RWPE2 (cell line): ENCODE data around the gene ZMYND15.

ENCODE experiments used
- ATAC-seq: fragments of 200-7000 bp; cut with Tn5 transposase; 3 replicates; pipeline ENCODE4 v1.9.1; 2021; ENCODE audit warnings: low read depth
- DNase-seq: peaks from one replicate; pipeline ENCODE4 v3.0.0-alpha.2; 2020; ENCODE audit warnings: low spot score
- H3K27ac ChIP-seq: fragments of 450-650 bp; 2 replicates; pipeline ENCODE4 v1.5.1; 2017; ENCODE audit warnings: mild to moderate bottlenecking; ENCODE audit not compliant: poor library complexity, severe bottlenecking
- H3K27me3 ChIP-seq: fragments of 250-450 bp; sonication (Bioruptor Pico); 2 replicates; pipeline ENCODE4 v1.5.1; 2021; ENCODE audit warnings: mild to moderate bottlenecking, moderate library complexity; ENCODE audit not compliant: insufficient read depth, poor library complexity, severe bottlenecking
- H3K36me3 ChIP-seq: fragments of 250-450 bp; sonication (Bioruptor Pico); 2 replicates; pipeline ENCODE4 v1.5.1; 2020; ENCODE audit warnings: low read depth, mild to moderate bottlenecking, moderate library complexity
- H3K4me1 ChIP-seq: fragments of 250-450 bp; sonication (Bioruptor Pico); 2 replicates; pipeline ENCODE4 v1.5.1; 2021; ENCODE audit warnings: mild to moderate bottlenecking, moderate library complexity; ENCODE audit not compliant: insufficient read depth, poor library complexity, severe bottlenecking
- H3K4me3 ChIP-seq: fragments of 250-450 bp; sonication (Bioruptor Pico); 2 replicates; pipeline ENCODE4 v1.5.1; 2021; ENCODE audit warnings: mild to moderate bottlenecking, moderate library complexity; ENCODE audit not compliant: severe bottlenecking
- H3K9me3 ChIP-seq: fragments of 250-450 bp; sonication (Bioruptor Pico); 2 replicates; pipeline ENCODE4 v1.5.1; 2021; ENCODE audit warnings: mild to moderate bottlenecking, moderate library complexity; ENCODE audit not compliant: severe bottlenecking
- TF ChIP-seq, protein P1 (sequence below): fragments of 450-650 bp; IDR thresholded peaks from one replicate; pipeline ENCODE4 v1.5.1; 2017; ENCODE audit warnings: mild to moderate bottlenecking, moderate library complexity; ENCODE audit not compliant: poor library complexity, severe bottlenecking

The ZMYND15 gene

DNA sequence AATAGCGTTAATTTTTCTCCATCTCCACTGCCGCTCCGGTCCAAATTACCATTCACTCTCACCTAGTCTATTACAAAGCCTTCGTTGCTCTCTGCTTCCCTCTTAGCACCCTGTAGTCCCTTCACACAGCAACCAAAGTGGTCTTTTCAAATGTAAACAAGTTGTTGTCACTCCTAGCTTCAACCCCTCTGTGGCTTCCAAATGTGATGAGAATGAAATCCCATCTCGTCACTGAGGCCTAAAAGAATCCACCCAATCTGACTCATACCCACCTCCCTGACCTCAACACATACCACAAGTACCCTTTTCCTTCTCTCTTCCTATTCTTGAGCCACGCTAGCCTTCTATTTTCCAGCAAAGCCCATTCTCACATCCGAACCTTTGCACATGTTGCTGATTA is 33.5 kb upstream of the ZMYND15 start:
- TF ChIP-seq, protein P1, sequence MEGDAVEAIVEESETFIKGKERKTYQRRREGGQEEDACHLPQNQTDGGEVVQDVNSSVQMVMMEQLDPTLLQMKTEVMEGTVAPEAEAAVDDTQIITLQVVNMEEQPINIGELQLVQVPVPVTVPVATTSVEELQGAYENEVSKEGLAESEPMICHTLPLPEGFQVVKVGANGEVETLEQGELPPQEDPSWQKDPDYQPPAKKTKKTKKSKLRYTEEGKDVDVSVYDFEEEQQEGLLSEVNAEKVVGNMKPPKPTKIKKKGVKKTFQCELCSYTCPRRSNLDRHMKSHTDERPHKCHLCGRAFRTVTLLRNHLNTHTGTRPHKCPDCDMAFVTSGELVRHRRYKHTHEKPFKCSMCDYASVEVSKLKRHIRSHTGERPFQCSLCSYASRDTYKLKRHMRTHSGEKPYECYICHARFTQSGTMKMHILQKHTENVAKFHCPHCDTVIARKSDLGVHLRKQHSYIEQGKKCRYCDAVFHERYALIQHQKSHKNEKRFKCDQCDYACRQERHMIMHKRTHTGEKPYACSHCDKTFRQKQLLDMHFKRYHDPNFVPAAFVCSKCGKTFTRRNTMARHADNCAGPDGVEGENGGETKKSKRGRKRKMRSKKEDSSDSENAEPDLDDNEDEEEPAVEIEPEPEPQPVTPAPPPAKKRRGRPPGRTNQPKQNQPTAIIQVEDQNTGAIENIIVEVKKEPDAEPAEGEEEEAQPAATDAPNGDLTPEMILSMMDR = no peak
- H3K4me1 ChIP-seq = peaks cover 6% of the 10 kb centered on the region
- no peak for DNase-seq
- H3K36me3 ChIP-seq = peaks cover 6% of the 10 kb centered on the region; the same call in 1 of the 2 replicates
- no peak for ATAC-seq
- no peak overlapping the region for H3K27ac ChIP-seq
- H3K9me3 ChIP-seq = no peaks in the 10 kb centered on the region
- no peaks in the 10 kb centered on the region for H3K27me3 ChIP-seq
- no peak overlapping the region for H3K4me3 ChIP-seq

DNA sequence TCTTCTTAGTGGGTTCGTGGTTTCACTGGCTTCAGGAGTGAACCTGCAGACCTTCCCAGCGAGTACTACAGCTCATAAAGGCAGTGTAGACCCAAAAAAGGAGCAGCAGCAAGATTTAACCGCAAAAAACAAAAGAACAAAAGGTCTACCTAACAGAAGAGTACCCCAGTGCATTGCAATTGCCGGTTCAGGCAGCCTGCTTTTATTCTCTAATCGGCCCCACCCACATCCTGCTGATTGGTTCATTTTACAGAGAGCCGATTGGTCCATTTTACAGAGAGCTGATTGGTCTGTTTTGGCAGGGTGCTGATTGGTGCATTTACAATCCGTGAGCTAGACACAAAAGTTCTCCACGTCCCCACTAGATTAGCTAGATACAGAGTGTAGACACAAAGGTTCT is 31.2 kb upstream of the ZMYND15 start:
- Histone ChIP-seq H3K36me3 (no peaks in the 10 kb centered on the region), H3K27ac (no peak overlapping the region), H3K4me1 (no peaks in the 10 kb centered on the region), H3K9me3 (no peaks in the 10 kb centered on the region), H3K27me3 (no peaks in the 10 kb centered on the region), H3K4me3 (no peak overlapping the region)
- TF ChIP-seq, protein P1 = no peak
- DNase-seq (no peak), ATAC-seq (no peak)

DNA sequence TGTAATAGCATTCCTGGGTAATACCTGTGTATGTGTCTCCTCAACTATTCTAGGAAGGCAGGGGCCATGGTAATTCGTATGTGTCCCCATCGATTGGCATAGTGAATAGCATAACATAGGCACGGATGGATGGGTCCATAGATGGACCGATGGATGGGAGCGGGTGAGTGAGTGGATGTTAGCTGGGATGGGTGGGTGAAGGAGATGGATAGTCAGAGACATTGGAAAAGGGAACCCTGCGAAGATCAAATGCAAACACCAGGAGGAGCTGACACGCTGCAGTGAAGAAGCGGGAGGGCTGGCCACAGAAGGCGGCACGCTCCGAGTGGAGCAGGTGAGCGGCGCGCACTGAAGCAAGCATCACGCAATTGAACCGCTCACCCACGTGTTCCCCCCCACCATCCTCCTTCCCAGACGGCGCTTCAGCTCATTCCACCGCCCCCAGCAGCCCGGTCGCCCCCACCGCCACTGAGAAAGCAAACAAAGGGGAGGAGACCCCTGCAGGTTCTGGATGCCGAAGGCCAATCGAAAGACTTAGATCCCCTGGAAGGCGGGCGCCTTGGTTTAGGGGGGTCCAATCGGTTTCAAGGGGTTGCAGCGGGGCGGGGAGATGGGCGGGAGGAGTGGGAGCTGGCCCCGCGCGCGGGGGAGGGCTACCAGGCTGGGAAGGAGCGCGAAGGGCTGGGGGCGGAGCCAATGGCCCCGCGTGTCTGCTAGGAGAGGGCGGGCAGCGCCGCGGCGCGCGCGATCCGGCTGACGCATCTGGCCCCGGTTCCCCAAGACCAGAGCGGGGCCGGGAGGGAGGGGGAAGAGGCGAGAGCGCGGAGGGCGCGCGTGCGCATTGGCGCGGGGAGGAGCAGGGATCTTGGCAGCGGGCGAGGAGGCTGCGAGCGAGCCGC is 29.6 kb upstream of the ZMYND15 start, which contains the start of gene ARRB2:
TSS of gene ARRB2 (plus strand) at position 839 of the 899 bp plus-strand sequence. CDS start 90 bp downstream, outside the sequence.
- Histone ChIP-seq H3K4me3 (peak within 1 kb of the TSS; percentile 51), H3K9me3 (no peaks in the 10 kb centered on the region), H3K27ac (peak within 1 kb of the TSS; percentile 72), H3K27me3 (no peaks in the 10 kb centered on the region), H3K4me1 (no peaks in the 10 kb centered on the region), H3K36me3 (no peaks in the 10 kb centered on the region)
- ATAC-seq (peak; percentile 77), DNase-seq (peak; percentile 98)
- TF ChIP-seq, protein P1 = peak; percentile 62

DNA sequence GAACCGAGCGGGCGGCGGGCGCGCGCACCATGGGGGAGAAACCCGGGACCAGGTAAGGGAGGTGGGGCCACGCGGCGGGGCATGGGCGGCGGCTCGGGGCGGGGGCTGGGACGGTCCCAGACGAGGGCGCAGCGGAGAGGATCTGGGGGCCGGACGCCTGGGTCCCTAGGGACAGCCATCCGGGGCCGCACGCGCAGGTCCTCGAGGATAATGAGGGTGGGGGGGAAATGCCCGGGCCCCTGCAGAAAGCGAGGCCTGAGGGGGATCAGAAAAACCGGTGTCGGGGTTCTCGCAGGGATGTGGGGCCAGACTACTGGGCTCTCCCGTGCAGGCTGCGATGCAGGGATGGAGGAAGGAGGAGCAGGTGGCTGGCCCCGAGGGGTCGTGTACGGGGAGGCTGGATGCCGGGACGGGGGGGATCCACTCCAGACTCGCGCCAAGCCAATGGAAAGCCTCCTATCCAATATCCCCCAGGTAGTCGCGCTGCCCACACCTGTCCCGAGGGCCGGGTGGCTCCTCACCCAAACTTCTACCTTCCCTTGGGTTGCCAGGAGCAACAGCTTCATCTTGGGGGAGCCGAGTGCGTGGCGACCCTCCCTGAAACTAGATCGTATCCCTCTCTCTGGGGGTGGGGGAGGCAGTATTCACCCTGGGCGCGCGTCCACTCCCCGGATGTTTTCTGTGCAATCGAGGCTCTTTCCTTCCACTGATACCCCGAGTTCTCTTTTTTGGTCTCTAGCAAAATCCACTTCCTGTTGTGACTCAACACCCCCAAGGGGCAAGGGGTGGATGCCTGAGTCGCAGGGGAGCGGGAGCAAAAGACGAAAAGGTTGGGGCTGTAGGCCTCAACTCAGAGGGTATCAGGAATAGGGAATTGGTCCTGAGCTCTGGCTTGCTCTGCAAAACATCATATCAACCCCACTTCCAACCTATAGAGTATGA is 28.7 kb upstream of the ZMYND15 start:
- DNase-seq (no peak), ATAC-seq (no peak)
- H3K9me3 ChIP-seq = no peaks in the 10 kb centered on the region
- peak overlapping the region; percentile 51 for H3K4me3 ChIP-seq
- H3K27me3 ChIP-seq = no peaks in the 10 kb centered on the region
- peak overlapping the region; percentile 72 for H3K27ac ChIP-seq
- no peaks in the 10 kb centered on the region for H3K4me1 ChIP-seq
- no peaks in the 10 kb centered on the region for H3K36me3 ChIP-seq
- TF ChIP-seq, protein P1 = no peak
